ENCODE data around the gene LENG8. TPM values are rescaled to one million over a fixed set of nuclear protein-coding genes. Genes with fewer than 3 reads are reported as not detected.

Gene LENG8
- total RNA-seq, 1 donor from 2014 or later = 36.6 TPM

DNA sequence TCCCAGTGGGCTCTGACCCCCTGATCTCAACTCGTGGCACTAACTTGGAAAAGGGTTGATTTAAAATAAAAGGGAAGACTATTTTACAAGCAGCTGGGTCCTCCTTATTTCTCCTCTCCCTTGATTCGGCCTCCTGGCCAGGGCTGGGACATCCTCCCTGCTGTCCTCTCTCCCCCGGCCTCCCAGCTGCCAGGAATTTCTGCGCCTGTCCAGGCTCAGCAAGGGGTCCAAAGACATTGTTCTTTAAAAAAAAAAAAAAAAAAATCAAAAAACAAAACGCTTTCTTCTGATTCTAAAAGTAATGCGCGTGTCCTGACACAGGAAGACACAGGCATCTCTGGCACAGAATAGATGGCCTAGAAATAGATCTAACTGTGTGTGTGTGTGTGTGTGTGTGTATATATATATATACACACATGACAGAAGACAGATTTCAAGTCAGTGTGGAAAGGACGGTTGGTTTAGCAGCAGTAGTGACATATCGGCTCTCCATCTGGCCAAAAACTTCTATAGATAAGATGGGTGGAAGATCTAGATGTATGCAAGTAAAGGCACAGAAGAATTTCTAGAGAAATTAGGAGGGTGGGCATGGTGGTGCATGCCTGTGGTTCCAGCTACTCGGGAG, 12.3 kb upstream of the LENG8 start:
- H3K27ac ChIP-seq = no peak overlapping the region
- no peaks in the 10 kb centered on the region for H3K36me3 ChIP-seq
- peaks cover 4% of the 10 kb centered on the region for H3K79me2 ChIP-seq (ENCODE audit: low read depth)
- H2AFZ ChIP-seq (replicated peaks) = no peak overlapping the region
- no peaks in the 10 kb centered on the region for H3K27me3 ChIP-seq
- Mint-ChIP-seq H3K27me3 (ENCODE audit: insufficient read depth, low read depth) (peaks cover 16% of the 10 kb centered on the region), H3K36me3 (peaks cover 12% of the 10 kb centered on the region), H3K9me3 (no peaks in the 10 kb centered on the region), H3K4me3 (peak overlapping the region; percentile 73), H3K27ac (peak overlapping the region; percentile 69), H3K4me1 (peaks cover 50% of the 10 kb centered on the region)
- peaks cover 28% of the 10 kb centered on the region for H3F3A ChIP-seq (ENCODE audit: low read depth)
- peaks cover 19% of the 10 kb centered on the region for H3K4me1 ChIP-seq
- H3K4me2 ChIP-seq = peak overlapping the region; percentile 50
- DNase-seq (ENCODE audit: low spot score) = no peak
- H3K9ac ChIP-seq = no peak overlapping the region
- H4K20me1 ChIP-seq (ENCODE audit: low read depth) = peaks cover 70% of the 10 kb centered on the region
- H3K9me3 ChIP-seq (ENCODE audit: low read depth) = no peaks in the 10 kb centered on the region
- TF ChIP-seq EZH2 (IDR thresholded peaks at IDR 0.05) = no peak
- TF ChIP-seq, protein P1, sequence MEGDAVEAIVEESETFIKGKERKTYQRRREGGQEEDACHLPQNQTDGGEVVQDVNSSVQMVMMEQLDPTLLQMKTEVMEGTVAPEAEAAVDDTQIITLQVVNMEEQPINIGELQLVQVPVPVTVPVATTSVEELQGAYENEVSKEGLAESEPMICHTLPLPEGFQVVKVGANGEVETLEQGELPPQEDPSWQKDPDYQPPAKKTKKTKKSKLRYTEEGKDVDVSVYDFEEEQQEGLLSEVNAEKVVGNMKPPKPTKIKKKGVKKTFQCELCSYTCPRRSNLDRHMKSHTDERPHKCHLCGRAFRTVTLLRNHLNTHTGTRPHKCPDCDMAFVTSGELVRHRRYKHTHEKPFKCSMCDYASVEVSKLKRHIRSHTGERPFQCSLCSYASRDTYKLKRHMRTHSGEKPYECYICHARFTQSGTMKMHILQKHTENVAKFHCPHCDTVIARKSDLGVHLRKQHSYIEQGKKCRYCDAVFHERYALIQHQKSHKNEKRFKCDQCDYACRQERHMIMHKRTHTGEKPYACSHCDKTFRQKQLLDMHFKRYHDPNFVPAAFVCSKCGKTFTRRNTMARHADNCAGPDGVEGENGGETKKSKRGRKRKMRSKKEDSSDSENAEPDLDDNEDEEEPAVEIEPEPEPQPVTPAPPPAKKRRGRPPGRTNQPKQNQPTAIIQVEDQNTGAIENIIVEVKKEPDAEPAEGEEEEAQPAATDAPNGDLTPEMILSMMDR (IDR thresholded peaks at IDR 0.05) = no peak
- no peak for TF ChIP-seq EZH2phosphoT487 (IDR thresholded peaks at IDR 0.05)
- no peak overlapping the region for H3K4me3 ChIP-seq

DNA sequence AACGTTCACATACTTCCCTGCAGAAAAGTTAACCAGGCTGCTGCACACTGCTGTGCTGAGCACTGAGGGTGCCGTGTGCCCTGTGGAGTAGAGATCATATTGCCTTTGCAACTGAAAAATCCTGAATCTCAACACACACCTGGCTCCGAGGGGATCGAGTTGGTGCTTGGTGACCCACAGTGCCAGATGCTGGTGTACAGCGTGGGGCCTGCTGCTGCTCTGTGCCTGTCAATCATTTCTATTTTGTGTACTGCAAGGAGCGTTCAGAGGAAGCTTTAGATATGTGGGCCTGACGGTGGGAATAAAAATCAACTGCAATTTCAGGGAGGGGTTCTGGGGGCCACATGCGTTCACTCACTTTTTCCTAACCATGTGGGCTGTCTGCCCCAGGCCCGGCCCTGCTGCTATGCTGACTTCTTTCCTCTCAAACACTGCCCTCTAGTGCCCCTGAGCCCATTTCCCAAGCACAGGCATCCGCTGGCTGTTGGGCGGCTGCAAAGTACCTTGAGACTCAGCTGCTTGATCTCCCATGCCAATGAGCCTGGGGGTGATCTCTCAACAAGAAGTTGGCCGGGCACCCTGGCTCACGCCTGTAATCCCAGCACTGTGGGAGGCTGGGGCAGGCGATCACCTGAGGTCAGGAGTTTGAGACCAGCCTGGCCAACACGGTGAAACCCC, 9.7 kb upstream of the LENG8 start:
- no peaks in the 10 kb centered on the region for H3K9me3 Mint-ChIP-seq
- Histone ChIP-seq H3K4me1 (peaks cover 19% of the 10 kb centered on the region), H3K36me3 (no peaks in the 10 kb centered on the region), H3K27me3 (no peaks in the 10 kb centered on the region), H2AFZ (replicated peaks) (no peak overlapping the region), H3K9me3 (ENCODE audit: low read depth) (no peaks in the 10 kb centered on the region), H3K9ac (no peak overlapping the region), H4K20me1 (ENCODE audit: low read depth) (peaks cover 47% of the 10 kb centered on the region), H3K4me3 (no peak overlapping the region), H3K79me2 (ENCODE audit: low read depth) (peaks cover 4% of the 10 kb centered on the region), H3K4me2 (no peak overlapping the region), H3F3A (ENCODE audit: low read depth) (peaks cover 23% of the 10 kb centered on the region), H3K27ac (no peak overlapping the region)
- peaks cover 8% of the 10 kb centered on the region for H3K27me3 Mint-ChIP-seq (ENCODE audit: insufficient read depth, low read depth)
- TF ChIP-seq EZH2 (IDR thresholded peaks at IDR 0.05) (no peak), EZH2phosphoT487 (IDR thresholded peaks at IDR 0.05) (no peak)
- TF ChIP-seq, protein P1 (IDR thresholded peaks at IDR 0.05) = peak; percentile 74
- peak; percentile 81 for DNase-seq (ENCODE audit: low spot score)
- peak overlapping the region; percentile 62 for H3K4me3 Mint-ChIP-seq
- peaks cover 41% of the 10 kb centered on the region for H3K4me1 Mint-ChIP-seq
- peaks cover 13% of the 10 kb centered on the region for H3K36me3 Mint-ChIP-seq
- peak overlapping the region; percentile 57 for H3K27ac Mint-ChIP-seq

DNA sequence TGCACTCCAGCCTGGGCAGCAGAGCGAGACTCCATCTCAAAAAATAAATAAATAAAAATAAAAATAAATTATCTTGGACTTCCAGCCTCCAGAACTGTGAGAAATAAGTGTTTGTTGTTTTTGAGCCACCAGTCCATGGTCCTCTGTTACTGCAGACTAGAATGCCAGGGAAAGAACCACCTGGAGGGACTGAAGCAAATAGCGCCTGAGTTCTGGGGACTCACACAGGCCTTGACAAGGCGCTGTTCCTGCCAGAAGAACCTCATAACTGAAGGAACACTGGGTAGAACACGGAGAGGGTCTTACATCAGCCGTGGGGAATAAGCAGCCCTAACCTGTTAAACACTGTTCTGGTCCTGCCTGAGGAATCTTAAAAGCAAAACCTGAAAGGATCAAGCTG, 8.4 kb upstream of the LENG8 start:
- no peak overlapping the region for H3K4me3 ChIP-seq
- no peaks in the 10 kb centered on the region for H3K9me3 ChIP-seq (ENCODE audit: low read depth)
- H2AFZ ChIP-seq (replicated peaks) = no peak overlapping the region
- no peaks in the 10 kb centered on the region for H3K27me3 ChIP-seq
- no peak overlapping the region for H3K4me2 ChIP-seq
- no peak overlapping the region for H3K27ac ChIP-seq
- Mint-ChIP-seq H3K9me3 (no peaks in the 10 kb centered on the region), H3K27me3 (ENCODE audit: insufficient read depth, low read depth) (peaks cover 6% of the 10 kb centered on the region), H3K4me3 (no peak overlapping the region), H3K27ac (no peak overlapping the region), H3K4me1 (peaks cover 31% of the 10 kb centered on the region), H3K36me3 (peaks cover 15% of the 10 kb centered on the region)
- no peak overlapping the region for H3K9ac ChIP-seq
- no peak for DNase-seq (ENCODE audit: low spot score)
- no peaks in the 10 kb centered on the region for H3K36me3 ChIP-seq
- peaks cover 17% of the 10 kb centered on the region for H3F3A ChIP-seq (ENCODE audit: low read depth)
- H3K79me2 ChIP-seq (ENCODE audit: low read depth) = peaks cover 4% of the 10 kb centered on the region
- no peak for TF ChIP-seq EZH2phosphoT487 (IDR thresholded peaks at IDR 0.05)
- TF ChIP-seq EZH2 (IDR thresholded peaks at IDR 0.05) = no peak
- TF ChIP-seq, protein P1 (IDR thresholded peaks at IDR 0.05) = no peak
- H4K20me1 ChIP-seq (ENCODE audit: low read depth) = peaks cover 33% of the 10 kb centered on the region
- peaks cover 13% of the 10 kb centered on the region for H3K4me1 ChIP-seq
